NOMO-1 (cell line): ENCODE measurements around the gene PRPF6.

Experiments used
- DNase-seq, 2 experiments: peaks; one replicate each; lab custom pipeline; 2025; ENCODE audit not compliant: unreplicated experiment in 2 of 2; lab: John Stamatoyannopoulos, UW

Gene PRPF6

DNA sequence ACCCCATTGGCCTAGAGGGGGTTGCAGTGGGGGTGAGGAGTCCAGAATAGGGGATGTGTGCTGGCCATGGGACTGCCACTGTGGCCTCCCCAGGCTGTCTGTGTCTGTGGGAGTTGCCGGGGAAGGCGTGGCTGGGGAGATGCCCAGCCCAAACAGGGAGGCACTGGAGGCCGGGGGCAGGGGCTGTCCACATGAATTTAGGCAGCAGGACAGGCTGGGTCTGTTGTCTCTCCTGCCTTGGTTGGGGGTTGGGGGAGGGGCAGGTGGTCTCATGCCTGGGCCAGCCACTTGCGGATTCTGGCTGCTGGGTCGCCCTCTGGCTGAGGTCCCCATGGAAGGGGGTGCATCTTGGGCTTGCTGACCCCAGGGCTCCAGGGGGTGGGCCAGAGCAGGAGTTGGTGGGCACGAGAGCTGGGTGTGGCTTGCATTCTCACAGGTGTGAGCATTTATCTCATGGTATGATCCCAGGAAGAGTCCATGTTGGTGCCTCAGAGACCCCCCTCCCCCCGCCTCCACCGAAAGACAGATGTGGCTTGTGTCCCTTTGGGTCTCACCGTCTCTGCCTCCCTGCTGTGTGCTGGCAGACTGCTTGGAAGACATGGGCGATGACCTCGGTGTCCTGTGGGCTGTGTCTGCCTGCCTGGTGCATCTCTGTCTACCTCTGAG, 64.5 kb downstream of the PRPF6 start:
- no peak for DNase-seq

- no peak for DNase-seq
Observed at GRCh38 chr20:64047046-64047389, 66.1 kb downstream of the PRPF6 start.

- DNase-seq, result no peak
Observed at GRCh38 chr20:64047968-64048401, 67.1 kb downstream of the PRPF6 start.

GRCh38 chr20:64048402-64049044, 67.6 kb downstream of the PRPF6 start:
- no peak for DNase-seq

- DNase-seq, result peak; percentile 32 to 34
Observed at GRCh38 chr20:64049060-64049877, 68.3 kb downstream of the PRPF6 start, which contains the start of gene SOX18. SOX18 (minus strand) TSS chr20:64049639; CDS start chr20:64049516, 123 bp downstream.

- no peak for DNase-seq
Observed at GRCh38 chr20:64049878-64050260, 68.9 kb downstream of the PRPF6 start.

DNA sequence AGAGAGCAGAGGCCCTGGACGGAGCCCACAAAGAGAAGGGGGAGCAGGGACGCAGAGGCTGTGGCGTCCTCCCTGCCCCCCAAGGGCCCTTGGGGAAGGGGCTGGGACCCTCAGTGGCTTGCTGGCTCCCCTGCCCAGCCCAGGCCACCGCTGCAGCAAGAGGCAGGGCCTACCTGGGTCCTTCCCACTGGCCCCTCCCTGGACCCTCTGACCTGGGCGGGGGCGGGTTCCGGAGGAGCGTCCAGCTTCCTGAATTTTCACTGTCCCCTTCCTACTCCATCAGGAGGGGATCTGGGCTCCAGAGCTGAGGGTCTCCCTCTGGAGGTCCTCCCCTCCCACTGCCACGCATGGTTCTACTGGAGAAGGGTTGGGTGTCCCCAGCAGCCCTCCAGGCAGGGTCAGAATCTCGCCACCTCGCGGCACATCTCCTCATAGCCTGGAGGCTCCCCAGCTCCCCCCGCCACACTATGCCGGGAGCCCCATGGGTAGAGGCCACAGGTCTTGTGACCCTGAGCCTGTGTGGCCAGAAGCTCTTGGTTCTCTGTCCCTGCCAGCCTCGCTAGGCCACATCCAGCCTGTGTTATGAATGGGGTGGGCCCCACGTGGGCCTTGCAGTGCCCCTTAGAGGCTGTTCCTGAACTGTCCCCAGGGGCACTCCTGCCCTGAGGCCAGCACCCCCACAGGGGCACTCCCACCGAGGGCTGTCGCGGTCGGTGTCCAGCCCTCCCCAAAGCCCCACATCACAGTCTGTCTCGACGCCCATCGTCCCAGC, 69.5 kb downstream of the PRPF6 start:
- DNase-seq, result no peak

DNA sequence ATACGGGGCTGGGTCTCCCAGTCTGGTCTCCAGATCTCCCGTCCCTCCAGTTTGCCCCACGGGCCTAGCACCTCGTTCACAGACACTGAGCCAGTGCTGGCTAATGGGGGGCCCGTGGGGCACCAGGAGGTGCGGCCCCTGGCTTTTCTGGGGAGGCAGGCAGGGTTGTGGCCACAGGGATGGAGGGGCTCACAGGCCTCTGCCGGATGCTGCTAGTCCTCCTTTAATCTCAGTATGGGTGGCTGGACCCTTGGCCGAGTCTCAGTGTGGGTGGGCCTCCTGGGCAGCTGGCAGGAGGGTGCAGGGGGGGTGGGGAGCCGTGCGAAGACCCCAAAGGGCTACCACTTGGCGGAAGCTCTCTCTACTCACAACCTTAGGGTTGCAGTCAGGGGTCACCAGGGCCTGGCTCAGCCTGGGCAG, 70.1 kb downstream of the PRPF6 start:
- DNase-seq, result no peak

DNA sequence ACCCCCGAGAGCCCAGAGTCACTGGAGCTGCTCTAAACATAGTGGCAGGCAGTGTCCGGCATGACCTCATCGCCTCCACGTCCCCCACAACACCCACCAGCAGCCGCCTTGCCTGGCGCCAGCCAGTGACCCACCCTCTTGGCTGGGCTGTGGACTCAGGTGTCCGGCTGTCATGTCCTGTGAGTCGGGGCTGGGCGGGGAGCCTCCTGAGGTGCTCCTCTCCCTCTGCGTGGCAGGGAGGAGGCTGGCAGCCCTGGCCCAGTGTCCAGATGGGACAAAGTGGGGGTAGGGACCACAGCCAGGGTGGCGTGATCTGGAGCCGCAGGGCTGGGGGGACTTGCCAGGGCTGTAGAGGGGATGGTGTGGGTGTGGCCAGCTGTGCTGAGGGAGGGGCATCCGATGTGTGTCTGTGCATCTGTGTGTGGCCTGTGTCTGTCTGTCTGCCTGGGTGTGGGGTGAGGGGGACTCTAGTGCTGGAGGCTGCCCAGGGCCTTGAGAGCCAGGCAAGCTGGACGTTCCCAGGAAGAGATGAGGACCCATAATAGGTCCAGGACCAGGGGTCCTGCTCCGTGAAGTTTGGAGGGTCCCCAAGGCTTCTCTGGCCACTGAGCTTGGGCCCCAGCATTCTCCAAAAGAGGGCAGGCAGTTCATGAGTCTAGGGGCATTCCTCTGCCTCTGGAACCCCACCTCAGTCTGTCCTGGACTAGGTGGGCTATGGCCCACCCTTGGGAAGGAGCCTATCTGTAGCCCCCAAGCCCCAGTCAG, 70.8 kb downstream of the PRPF6 start:
- no peak for DNase-seq

DNA sequence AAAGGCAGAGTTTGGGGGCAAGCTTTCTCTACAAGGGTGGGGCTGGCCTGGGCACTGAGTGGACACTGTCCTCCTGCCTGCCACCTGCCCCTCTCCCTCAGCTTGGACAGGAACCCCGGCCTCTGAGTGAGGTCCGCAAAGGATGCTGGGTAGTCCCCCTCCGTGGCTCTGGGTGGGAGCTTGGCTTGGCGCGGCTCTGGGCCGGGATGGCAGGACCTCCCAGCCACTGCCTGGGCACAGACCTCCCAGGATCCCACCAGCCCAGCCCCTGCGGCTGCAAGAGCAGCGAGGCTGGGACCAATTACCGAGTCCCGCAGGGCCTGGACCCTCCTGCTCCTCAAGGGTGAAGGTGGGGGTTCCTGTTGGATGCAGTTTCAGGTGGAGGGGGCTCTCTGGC, 71.4 kb downstream of the PRPF6 start:
- DNase-seq, result no peak

GRCh38 chr20:64052987-64053840, 72.3 kb downstream of the PRPF6 start:
- DNase-seq, result no peak

GRCh38 chr20:64053841-64054661, 73.1 kb downstream of the PRPF6 start:
- no peak for DNase-seq

DNA sequence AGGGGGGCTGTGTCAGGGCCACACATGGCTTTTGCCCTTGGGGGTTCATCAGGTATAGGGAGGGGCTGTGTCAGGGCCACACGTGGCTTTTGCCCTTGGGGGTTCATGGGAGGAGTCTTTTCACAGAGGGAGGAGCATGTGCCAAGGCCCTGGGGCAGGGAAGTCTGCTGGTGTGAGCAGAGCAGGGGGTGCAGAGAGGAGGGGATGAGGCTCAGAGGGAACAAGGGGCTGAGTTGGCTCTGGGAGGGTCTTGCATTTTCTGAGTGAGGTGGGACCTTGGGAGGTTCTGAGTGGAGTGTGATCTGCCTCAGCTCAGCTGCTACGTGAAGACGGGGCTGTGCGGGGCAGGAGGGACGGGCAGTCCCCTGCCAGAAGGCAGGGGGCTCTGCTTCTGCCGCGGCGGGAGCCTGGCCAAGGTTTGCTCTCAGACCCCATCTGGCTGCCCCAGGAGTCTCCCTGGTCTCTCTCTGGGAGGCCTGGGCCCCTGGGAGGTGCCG, 74.5 kb downstream of the PRPF6 start:
- DNase-seq, result no peak

- no peak for DNase-seq
Observed at GRCh38 chr20:64055893-64056638, 75.1 kb downstream of the PRPF6 start.

DNA sequence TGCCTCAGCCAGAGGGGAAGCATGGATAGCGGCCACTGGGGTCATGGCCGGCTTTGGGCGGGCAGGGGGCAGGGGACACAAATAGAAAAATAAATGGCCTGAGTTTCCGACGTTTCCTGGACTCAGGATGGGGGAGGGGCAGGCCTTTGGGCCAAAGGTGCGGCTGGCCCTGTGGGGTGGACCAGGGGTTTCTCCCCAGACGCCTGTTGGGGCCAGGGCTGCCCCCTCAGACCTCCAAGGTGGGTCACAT, 75.6 kb downstream of the PRPF6 start:
- DNase-seq, result no peak

DNA sequence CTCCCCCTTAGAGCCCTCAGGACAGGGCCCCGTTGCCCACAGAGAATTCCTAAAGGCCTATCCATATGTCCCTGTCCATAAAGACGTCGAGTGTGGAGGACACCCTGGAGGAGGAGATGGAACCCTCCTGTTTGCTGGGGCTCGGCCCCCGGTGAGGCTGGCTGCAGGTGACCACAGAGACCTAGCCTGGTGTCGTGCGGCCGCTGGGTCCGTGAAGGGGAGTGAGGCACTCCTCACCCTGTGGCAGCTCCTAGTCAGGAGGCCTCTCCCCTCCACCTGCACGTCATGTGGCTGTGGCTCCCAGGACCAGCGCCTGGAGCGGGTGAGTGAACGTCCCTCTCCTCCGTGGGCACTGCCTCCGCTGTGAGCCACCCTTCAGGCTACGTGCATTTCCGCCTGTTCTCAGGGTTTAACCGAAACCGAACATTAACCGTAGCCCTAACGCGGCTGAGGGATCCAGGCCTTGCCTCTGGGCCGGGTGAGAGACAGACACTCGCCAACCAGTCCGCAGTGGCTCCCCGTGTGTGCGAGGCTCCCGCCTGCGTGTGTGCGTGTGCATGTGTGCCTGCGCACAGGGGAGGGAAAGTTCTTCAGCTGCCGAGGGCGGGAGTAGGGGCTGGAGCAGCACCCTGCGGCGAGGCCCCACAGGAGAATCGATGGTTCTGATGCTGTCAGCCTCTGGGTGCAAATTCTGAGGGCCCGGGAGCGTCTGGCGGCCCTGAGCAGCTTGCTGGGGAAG, 76.1 kb downstream of the PRPF6 start:
- no peak for DNase-seq
